ENCODE measurements around the gene MBIP.

Gene MBIP

GRCh38 chr14:36254020-36254624, 66.3 kb downstream of the MBIP start:
- ATAC-seq (ENCODE audit: low read depth), result peak; percentile 38; the same call in 1 of the 3 replicates
- Histone ChIP-seq H3K36me3 (ENCODE audit: low read depth) (no peaks in the 10 kb centered on the region), H3K4me1 (ENCODE audit: insufficient read depth, poor library complexity, severe bottlenecking) (no peaks in the 10 kb centered on the region), H3K27ac (ENCODE audit: poor library complexity, severe bottlenecking) (no peak overlapping the region), H3K27me3 (ENCODE audit: insufficient read depth, poor library complexity, severe bottlenecking) (peaks cover 10% of the 10 kb centered on the region), H3K4me3 (ENCODE audit: severe bottlenecking) (no peak overlapping the region), H3K9me3 (ENCODE audit: severe bottlenecking) (no peaks in the 10 kb centered on the region)
- peak; percentile 30 for TF ChIP-seq CTCF (IDR thresholded peaks at IDR 0.05; ENCODE audit: poor library complexity, severe bottlenecking)
- no peak for DNase-seq (ENCODE audit: low spot score)
